Prostate gland (tissue), 2 donors: Measurements from ENCODE around the gene PDE9A. TPM values are rescaled to one million over a fixed set of nuclear protein-coding genes. Genes with fewer than 3 reads are reported as not detected.

Experiments
- DNase-seq: peaks from one replicate; pipeline ENCODE4 v3.0.0-alpha.2; 2019; ENCODE audit warnings: low spot score
- H3K27ac ChIP-seq, 2 donors: fragments of 200-600 bp; sonication (generic); 2 replicates each; pipeline ENCODE4 v1.5.1; 2017 to 2019
- H3K27me3 ChIP-seq: fragments of 200-600 bp; sonication (generic); replicated peaks from 2 replicates; pipeline ENCODE4 v1.5.1; 2019; ENCODE audit not compliant: insufficient read depth
- H3K36me3 ChIP-seq, 2 donors: fragments of 200-600 bp; sonication (generic); 1 replicate in 1 of 2; 2 replicates in 1 of 2; pipeline versions ENCODE4 v1.5.1 to v1.8.1; 2017 to 2019
- H3K4me1 ChIP-seq: fragments of 200-600 bp; sonication (generic); replicated peaks from 2 replicates; pipeline ENCODE4 v1.5.1; 2019
- H3K4me3 ChIP-seq, 2 donors: fragments of 200-600 bp; sonication (generic); 2 replicates each; pipeline ENCODE4 v1.5.1; 2017 to 2019
- H3K9me3 ChIP-seq: fragments of 200-600 bp; sonication (generic); 2 replicates; pipeline ENCODE4 v1.5.1; 2017
- CTCF ChIP-seq, 4 experiments: fragments of 200-600 bp in 2 of 4; fragments of 450-650 bp in 2 of 4; sonication (generic) in 2 of 4; IDR thresholded peaks; 1 replicate in 3 of 4; 2 replicates in 1 of 4; pipeline ENCODE4 v1.5.1; 2016 to 2019; ENCODE audit warnings: antibody characterized with exemption in 4 of 4, mild to moderate bottlenecking in 2 of 4, moderate library complexity in 2 of 4
- POLR2A ChIP-seq: fragments of 450-650 bp; IDR thresholded peaks from one replicate; pipeline ENCODE4 v1.6.1; 2016; ENCODE audit warnings: antibody characterized with exemption, mild to moderate bottlenecking
- POLR2AphosphoS5 ChIP-seq: sonication (generic); formaldehyde crosslinking; IDR thresholded peaks from one replicate; pipeline ENCODE4 v1.6.1; 2017; ENCODE audit warnings: antibody characterized with exemption
- WGBS: methylation state at CpG from one replicate; pipeline ENCODE4 v1.1.5; 2018; 5-methylcytosine and 5-hydroxymethylcytosine counted together
- intact Hi-C: fragments of 100-400 bp; cut with DNase I; formaldehyde crosslinking; loops from one replicate; pipeline ENCODE4 v1.14.2; 2022
- total RNA-seq, 2 donors: library from RNA; depleted of rRNA; stranded (reverse); fragments of >200 nt; gene quantifications; one replicate each; pipeline ENCODE4 v1.1.0, GENCODE V29; 2016

The PDE9A gene
- total RNA-seq, 2 donors from 2014 or later, result 80.0 to 93.6 TPM

- Histone ChIP-seq H3K27me3 (no peaks in the 10 kb centered on the region), H3K4me3 (no peak overlapping the region), H3K9me3 (no peaks in the 10 kb centered on the region), H3K4me1 (no peaks in the 10 kb centered on the region), H3K27ac (no peak overlapping the region), H3K36me3 (peaks cover 0 to 5% of the 10 kb centered on the region in 2 donors)
- intact Hi-C loops, result no loop called here
- WGBS, result 90% methylated on average over 16 of the region's 20 CpGs
- no peak for DNase-seq
- TF ChIP-seq POLR2AphosphoS5 (no peak), POLR2A (no peak), CTCF (IDR thresholded peaks at IDR 0.05) (no peak)
Observed at GRCh38 chr21:42755766-42756579, 102.6 kb downstream of the PDE9A start.

GRCh38 chr21:42756580-42757250, 103.3 kb downstream of the PDE9A start:
- Histone ChIP-seq H3K4me1 (no peaks in the 10 kb centered on the region), H3K36me3 (peaks cover 0 to 5% of the 10 kb centered on the region in 2 donors), H3K9me3 (no peaks in the 10 kb centered on the region), H3K27me3 (no peaks in the 10 kb centered on the region), H3K27ac (no peak overlapping the region), H3K4me3 (no peak overlapping the region)
- TF ChIP-seq CTCF (IDR thresholded peaks at IDR 0.05) (no peak), POLR2A (no peak), POLR2AphosphoS5 (no peak)
- no peak for DNase-seq
- 95% methylated on average over 21 of the region's 24 CpGs for WGBS
- intact Hi-C loops, result no loop called here

- DNase-seq, result no peak
- TF ChIP-seq CTCF (IDR thresholded peaks at IDR 0.05) (no peak), POLR2A (no peak), POLR2AphosphoS5 (no peak)
- intact Hi-C loops, result no loop called here
- Histone ChIP-seq H3K4me3 (no peak overlapping the region), H3K27ac (no peak overlapping the region), H3K27me3 (no peaks in the 10 kb centered on the region), H3K4me1 (no peaks in the 10 kb centered on the region), H3K36me3 (peaks cover 0 to 5% of the 10 kb centered on the region in 2 donors), H3K9me3 (no peaks in the 10 kb centered on the region)
- WGBS, result 97% methylated on average over 10 of the region's 10 CpGs
Observed at GRCh38 chr21:42757422-42757821, 104.0 kb downstream of the PDE9A start.

- H3K36me3 ChIP-seq, result peaks cover 0 to 5% of the 10 kb centered on the region in 2 donors
- H3K4me1 ChIP-seq, result no peaks in the 10 kb centered on the region
- no peaks in the 10 kb centered on the region for H3K9me3 ChIP-seq
- 94% methylated on average over 17 of the region's 17 CpGs for WGBS
- intact Hi-C loops, result no loop called here
- H3K27ac ChIP-seq, result no peak overlapping the region
- TF ChIP-seq CTCF (IDR thresholded peaks at IDR 0.05) (no peak), POLR2A (no peak), POLR2AphosphoS5 (no peak)
- H3K4me3 ChIP-seq, result no peak overlapping the region
- no peaks in the 10 kb centered on the region for H3K27me3 ChIP-seq
- no peak for DNase-seq
Observed at GRCh38 chr21:42757826-42758655, 104.6 kb downstream of the PDE9A start.
